CD8-positive, alpha-beta memory T cell (primary cell): ENCODE measurements around the gene MRPL38. TPM values are rescaled to one million over a fixed set of nuclear protein-coding genes. Genes with fewer than 3 reads are reported as not detected.
"Not testable (repeated sequence)": the region's sequence is repeated elsewhere in the genome, so short reads cannot be mapped to it uniquely, and the experiment has no call there.

Experiments used
- CTCF ChIA-PET: fragments of 350-600 bp; sonication (Branson Sonifier 250); formaldehyde crosslinking; loops from one replicate; lab custom pipeline; 2021; ENCODE audit warnings: antibody characterized with exemption; lab: Charles Lee
- POLR2A ChIA-PET: fragments of 350-600 bp; sonication (Branson Sonifier 250); formaldehyde crosslinking; loops from one replicate; lab custom pipeline; 2021; ENCODE audit warnings: antibody characterized with exemption; lab: Charles Lee
- DNase-seq, 5 donors: peaks; one replicate each; pipeline versions ENCODE4 v3.0.0 to v3.0.0-alpha.2; 2020 to 2022; ENCODE audit warnings: mixed read lengths in 1 of 5
- H3K27ac ChIP-seq: one replicate; pipeline ENCODE4 v1.7.0; 2013; ENCODE audit warnings: low read depth, mild to moderate bottlenecking, low read length, moderate library complexity
- H3K27me3 ChIP-seq: 2 replicates; pipeline ENCODE4 v1.7.0; 2013; ENCODE audit warnings: low read length, mild to moderate bottlenecking; ENCODE audit not compliant: insufficient read depth, poor library complexity, severe bottlenecking
- H3K36me3 ChIP-seq: 2 replicates; pipeline ENCODE4 v1.7.0; 2013; ENCODE audit warnings: mild to moderate bottlenecking, low read length, moderate library complexity; ENCODE audit not compliant: insufficient read depth
- H3K4me1 ChIP-seq: 2 replicates; pipeline ENCODE4 v1.7.0; 2013; ENCODE audit warnings: mild to moderate bottlenecking, low read length, moderate library complexity; ENCODE audit not compliant: insufficient read depth
- H3K4me3 ChIP-seq: 2 replicates; pipeline ENCODE4 v1.7.0; 2013; ENCODE audit warnings: mild to moderate bottlenecking, low read length
- H3K9me3 ChIP-seq: 2 replicates; pipeline ENCODE4 v1.7.0; 2013; ENCODE audit warnings: mild to moderate bottlenecking, low read length
- H3K27ac Mint-ChIP-seq, 8 donors: one replicate each; pipeline ENCODE4 v1.8.0; 2020 to 2021; ENCODE audit warnings: mixed read lengths in 8 of 8, mild to moderate bottlenecking in 6 of 8, inconsistent platforms in 3 of 8, moderate library complexity in 3 of 8
- H3K27me3 Mint-ChIP-seq, 2 donors: one replicate each; pipeline ENCODE4 v1.8.0; 2020 to 2021; ENCODE audit warnings: mixed read lengths in 2 of 2, mild to moderate bottlenecking in 1 of 2, moderate library complexity in 1 of 2
- H3K36me3 Mint-ChIP-seq, 3 donors: one replicate each; pipeline ENCODE4 v1.8.0; 2020 to 2021; ENCODE audit warnings: mixed read lengths in 3 of 3, inconsistent platforms in 1 of 3, mild to moderate bottlenecking in 1 of 3
- H3K4me1 Mint-ChIP-seq, 3 donors: one replicate each; pipeline ENCODE4 v1.8.0; 2020 to 2021; ENCODE audit warnings: mixed read lengths in 3 of 3, inconsistent platforms in 1 of 3, mild to moderate bottlenecking in 1 of 3
- H3K4me3 Mint-ChIP-seq, 7 donors: one replicate each; pipeline ENCODE4 v1.8.0; 2020 to 2021; ENCODE audit warnings: mixed read lengths in 7 of 7, mild to moderate bottlenecking in 6 of 7, moderate library complexity in 4 of 7, inconsistent platforms in 2 of 7
- H3K9me3 Mint-ChIP-seq, 5 donors: one replicate each; pipeline ENCODE4 v1.8.0; 2020 to 2022; ENCODE audit warnings: mixed read lengths in 5 of 5, mild to moderate bottlenecking in 3 of 5, moderate library complexity in 2 of 5, inconsistent platforms in 1 of 5
- polyA plus RNA-seq: library from polyadenylated mRNA; unstranded; fragments of 300-500 nt; fragmentation: Illumina TruSeq; gene quantifications from one replicate; pipeline ENCODE4 v1.2.3, GENCODE V29; 2021
- total RNA-seq, 2 experiments: library from RNA; stranded (reverse); gene quantifications; one replicate each; pipeline ENCODE4 v1.2.3, GENCODE V29; 2021

MRPL38 gene
- total and polyA plus RNA-seq, 3 experiments from 2014 or later = 73.1 to 180 (median 171) TPM

DNA sequence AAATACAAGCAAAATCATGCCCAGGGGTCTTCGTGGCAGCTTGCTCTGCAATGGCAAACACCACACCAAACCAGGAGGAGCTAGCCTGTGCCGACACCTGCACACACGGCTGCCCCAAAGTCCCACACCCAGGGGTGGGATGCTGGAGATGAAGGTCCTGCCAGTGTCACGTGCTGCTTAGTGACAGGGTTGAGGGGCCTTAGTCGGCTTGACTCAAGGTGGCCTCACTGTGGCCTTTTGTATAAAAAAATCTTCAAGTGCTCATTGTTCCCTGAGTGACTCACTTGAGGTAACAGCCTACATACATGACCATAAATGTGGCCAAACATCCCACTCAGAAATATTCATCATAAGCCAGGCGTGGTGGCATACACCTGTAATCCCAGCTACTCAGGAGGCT lies 15.2 kb downstream of the MRPL38 start:
- Histone ChIP-seq H3K27me3 (no peaks in the 10 kb centered on the region), H3K27ac (no peak overlapping the region), H3K9me3 (no peaks in the 10 kb centered on the region), H3K36me3 (no peaks in the 10 kb centered on the region), H3K4me3 (no peak overlapping the region), H3K4me1 (peaks cover 3% of the 10 kb centered on the region)
- peaks cover 0 to 27% (median 0%) of the 10 kb centered on the region in 3 donors for H3K36me3 Mint-ChIP-seq
- no peak for DNase-seq
- no peak overlapping the region for H3K4me3 Mint-ChIP-seq
- H3K9me3 Mint-ChIP-seq = no peaks in the 10 kb centered on the region
- ChIA-PET CTCF (interaction anchor here (1.0 to 1.6 kb wide), 4 partner anchors 10 to 18 kb away, joined by 3 to 4 read pairs (median 3); no protein-coding TSS in a partner anchor), POLR2A (no interaction called here)
- H3K4me1 Mint-ChIP-seq = peaks cover 8 to 10% (median 8%) of the 10 kb centered on the region in 3 donors
- no peaks in the 10 kb centered on the region for H3K27me3 Mint-ChIP-seq
- H3K27ac Mint-ChIP-seq = peak overlapping the region in 1 of 8 donors; percentile 33

DNA sequence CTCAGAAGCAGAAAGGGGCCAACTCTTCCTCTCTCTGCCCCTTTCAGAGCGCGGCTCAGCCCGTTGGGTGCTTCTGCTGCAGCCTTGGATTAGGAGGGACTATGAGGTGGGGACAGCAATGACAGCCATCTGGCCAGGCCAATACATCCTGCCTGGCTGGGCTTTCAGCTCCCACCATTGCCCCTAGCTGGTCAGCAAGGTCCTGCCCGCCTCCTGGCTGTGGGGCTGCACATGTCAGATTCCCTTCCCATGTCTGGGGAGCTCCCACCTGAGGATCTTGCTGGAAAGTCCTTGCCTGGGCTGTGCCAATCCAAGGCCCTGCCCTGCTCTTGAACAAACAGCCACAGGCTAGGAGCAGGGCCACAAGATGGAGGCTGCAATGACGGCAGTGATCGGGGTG lies 16.2 kb downstream of the MRPL38 start:
- Histone ChIP-seq H3K4me3 (no peak overlapping the region), H3K27ac (no peak overlapping the region), H3K27me3 (no peaks in the 10 kb centered on the region), H3K4me1 (no peaks in the 10 kb centered on the region), H3K36me3 (no peaks in the 10 kb centered on the region), H3K9me3 (no peaks in the 10 kb centered on the region)
- POLR2A ChIA-PET = no interaction called here
- no peak overlapping the region for H3K4me3 Mint-ChIP-seq
- no peaks in the 10 kb centered on the region for H3K27me3 Mint-ChIP-seq
- H3K4me1 Mint-ChIP-seq = no peaks in the 10 kb centered on the region
- peaks cover 0 to 27% (median 0%) of the 10 kb centered on the region in 3 donors for H3K36me3 Mint-ChIP-seq
- peak overlapping the region in 1 of 8 donors; percentile 81 for H3K27ac Mint-ChIP-seq
- no peak for DNase-seq
- CTCF ChIA-PET = interaction anchor here (1.0 to 1.8 kb wide), 3 partner anchors 11 to 17 kb away, joined by 3 to 5 read pairs (median 5); no protein-coding TSS in a partner anchor
- no peaks in the 10 kb centered on the region for H3K9me3 Mint-ChIP-seq

DNA sequence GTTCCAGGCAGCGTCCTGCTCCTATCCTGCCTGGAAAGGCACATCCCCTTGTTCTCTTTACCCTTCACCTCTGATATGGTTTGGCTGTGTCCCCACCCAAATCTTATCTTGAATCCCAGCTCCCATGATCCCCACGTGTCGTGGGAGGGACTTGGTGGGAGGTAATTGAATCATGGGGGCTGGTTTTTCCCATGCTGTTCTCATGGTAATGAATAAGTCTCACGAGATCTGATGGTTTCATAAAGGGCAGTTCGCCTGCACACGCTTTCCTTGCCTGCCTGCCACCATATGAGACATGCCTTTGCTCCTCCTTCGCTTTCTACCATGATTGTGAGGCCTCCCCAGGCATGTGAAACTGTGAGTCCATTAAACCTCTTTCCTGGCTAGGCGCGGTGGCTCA lies 18.8 kb downstream of the MRPL38 start:
- not testable (repeated sequence) for DNase-seq, H3K4me1 ChIP-seq, H3K27me3 ChIP-seq, H3K36me3 ChIP-seq, H3K27ac ChIP-seq, H3K4me3 ChIP-seq, H3K4me1 Mint-ChIP-seq, H3K9me3 ChIP-seq, H3K4me3 Mint-ChIP-seq, H3K27me3 Mint-ChIP-seq, H3K9me3 Mint-ChIP-seq
- peaks cover 0 to 12% (median 0%) of the 10 kb centered on the region in 3 donors for H3K36me3 Mint-ChIP-seq
- ChIA-PET CTCF (interaction anchor here (1.2 to 1.5 kb wide), 2 partner anchors 11 to 25 kb away, joined by 3 to 5 read pairs; partner anchors contain the start of gene TRIM65), POLR2A (interaction anchor here (0.6 to 1.0 kb wide), 3 partner anchors 10 to 453 kb away, joined by 3 to 8 read pairs (median 3); no protein-coding TSS in a partner anchor)
- peak overlapping the region in 1 of 8 donors; percentile 83 for H3K27ac Mint-ChIP-seq

DNA sequence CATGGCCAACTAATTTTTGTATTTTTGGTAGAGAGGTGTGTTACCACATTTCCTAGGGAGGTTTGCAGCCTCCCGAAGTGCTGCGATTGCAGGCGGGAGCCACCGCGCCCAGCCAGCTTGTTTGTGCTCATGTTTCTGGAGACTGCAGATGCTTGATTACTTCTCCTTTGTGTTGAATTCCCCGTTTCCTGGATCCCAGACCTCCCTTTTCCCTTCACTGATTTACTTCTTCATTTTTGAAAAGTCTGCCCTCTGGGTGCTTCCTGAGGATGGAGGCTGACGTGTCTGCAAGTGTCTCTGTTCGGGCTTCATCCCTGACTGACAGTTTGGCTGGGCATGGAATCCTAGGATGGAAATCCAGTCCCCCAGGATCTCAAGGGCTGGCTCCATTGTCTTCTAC lies 19.3 kb downstream of the MRPL38 start:
- no peak overlapping the region for H3K4me3 Mint-ChIP-seq
- Histone ChIP-seq H3K9me3 (no peaks in the 10 kb centered on the region), H3K27ac (no peak overlapping the region), H3K27me3 (no peaks in the 10 kb centered on the region), H3K36me3 (no peaks in the 10 kb centered on the region), H3K4me3 (no peak overlapping the region), H3K4me1 (peaks cover 6% of the 10 kb centered on the region)
- CTCF ChIA-PET = interaction anchor here (1.2 kb wide), 1 partner anchor 11 kb away, joined by 3 read pairs; the partner anchor contains the start of gene TRIM65
- peaks cover 0 to 2% of the 10 kb centered on the region in 2 donors for H3K27me3 Mint-ChIP-seq
- no peak for DNase-seq
- H3K4me1 Mint-ChIP-seq = peaks cover 8 to 9% (median 9%) of the 10 kb centered on the region in 3 donors
- no peaks in the 10 kb centered on the region for H3K9me3 Mint-ChIP-seq
- H3K27ac Mint-ChIP-seq = peak overlapping the region in 2 of 8 donors; percentile 43 to 83
- POLR2A ChIA-PET = interaction anchor here (1.0 kb wide), 1 partner anchor 11 kb away, joined by 3 read pairs; no protein-coding TSS in a partner anchor
- H3K36me3 Mint-ChIP-seq = peaks cover 0 to 9% (median 0%) of the 10 kb centered on the region in 3 donors

DNA sequence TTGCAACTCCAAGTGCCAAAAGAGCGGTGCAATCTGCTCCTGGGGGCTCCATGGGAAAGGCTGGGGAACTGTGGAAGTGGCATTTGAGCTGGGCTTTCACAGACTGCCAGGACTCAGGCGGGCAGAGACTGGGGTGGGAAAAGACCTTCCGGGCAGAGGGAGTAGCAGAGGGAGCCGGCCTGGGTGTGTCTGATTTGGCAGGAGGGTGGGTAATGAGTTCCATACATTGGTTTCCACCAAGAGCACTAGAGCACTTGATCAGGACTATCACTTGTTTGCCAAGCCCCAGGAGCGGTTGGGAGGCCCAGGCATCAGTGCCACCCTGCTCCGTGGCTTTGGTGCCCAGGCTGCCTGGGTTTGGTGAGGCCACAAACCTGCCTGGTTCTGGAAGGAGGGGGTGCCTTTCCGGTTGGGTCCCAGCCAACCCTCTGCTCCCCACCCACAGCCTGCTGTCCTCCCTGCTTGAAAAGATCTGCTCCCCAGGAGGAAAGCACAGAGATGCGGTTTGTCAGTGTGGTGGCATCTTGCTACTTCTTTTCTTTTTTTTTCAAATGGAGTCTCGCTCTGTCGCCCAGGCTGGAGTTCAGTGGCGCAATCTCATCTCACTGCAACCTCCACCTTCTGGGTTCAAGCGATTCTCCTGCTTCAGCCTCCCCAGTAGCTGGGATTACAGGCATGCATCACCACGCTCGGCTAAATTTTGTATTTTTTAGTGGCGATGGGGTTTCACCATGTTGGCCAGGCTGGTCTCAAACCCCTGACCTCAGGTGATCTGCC lies 22.8 kb downstream of the MRPL38 start:
- POLR2A ChIA-PET = interaction anchor here (0.9 kb wide), 1 partner anchor 15 kb away, joined by 6 read pairs; the partner anchor contains the start of gene TRIM65
- Mint-ChIP-seq H3K27ac (peak overlapping the region in 5 of 8 donors; percentile 22 to 85 (median 74)), H3K36me3 (no peaks in the 10 kb centered on the region)

GRCh38 chr17:75880266-75880665 lies 24.4 kb downstream of the MRPL38 start:
- H3K4me1 ChIP-seq = peaks cover 31% of the 10 kb centered on the region
- ChIA-PET CTCF (interaction anchor here (1.0 to 4.9 kb wide), 4 partner anchors 16 to 123 kb away, joined by 3 to 15 read pairs (median 6); partner anchors contain the start of genes GALK1 and WBP2), POLR2A (interaction anchor here (0.7 to 3.7 kb wide), 2 partner anchors 11 to 16 kb away, joined by 3 to 28 read pairs; partner anchors contain the start of gene TRIM65)
- Mint-ChIP-seq H3K36me3 (no peaks in the 10 kb centered on the region), H3K27ac (no peak overlapping the region), H3K4me1 (peaks cover 31 to 42% (median 32%) of the 10 kb centered on the region in 3 donors), H3K27me3 (peaks cover 0 to 5% of the 10 kb centered on the region in 2 donors), H3K9me3 (no peaks in the 10 kb centered on the region), H3K4me3 (peak overlapping the region in 6 of 7 donors; percentile 23 to 82 (median 45))
- no peak overlapping the region for H3K4me3 ChIP-seq
- no peak overlapping the region for H3K27ac ChIP-seq
- DNase-seq = no peak
- H3K27me3 ChIP-seq = no peaks in the 10 kb centered on the region
- no peaks in the 10 kb centered on the region for H3K36me3 ChIP-seq
- no peaks in the 10 kb centered on the region for H3K9me3 ChIP-seq

More for the DNA sequence above, 22.8 kb downstream of the MRPL38 start:
- CTCF ChIA-PET = interaction anchor here (1.0 to 1.5 kb wide), 2 partner anchors 15 to 27 kb away, joined by 3 to 9 read pairs; partner anchors contain the start of genes TRIM65 and WBP2
- H3K27me3 Mint-ChIP-seq = peaks cover 0 to 5% of the 10 kb centered on the region in 2 donors
- Histone ChIP-seq H3K36me3 (no peaks in the 10 kb centered on the region), H3K4me1 (peaks cover 15% of the 10 kb centered on the region), H3K27ac (no peak overlapping the region), H3K9me3 (no peaks in the 10 kb centered on the region), H3K27me3 (no peaks in the 10 kb centered on the region), H3K4me3 (no peak overlapping the region)
- peak in 1 of 5 donors; percentile 40 for DNase-seq
- H3K4me3 Mint-ChIP-seq = peak overlapping the region in 4 of 7 donors; percentile 34 to 59 (median 54)
- peaks cover 16 to 26% (median 20%) of the 10 kb centered on the region in 3 donors for H3K4me1 Mint-ChIP-seq
- no peaks in the 10 kb centered on the region for H3K9me3 Mint-ChIP-seq

GRCh38 chr17:75878174-75878998 lies 26.3 kb downstream of the MRPL38 start, which contains the start of gene TRIM47:
TRIM47 (minus strand) TSS chr17:75878581; CDS start chr17:75878548, 33 bp downstream.
- H3K4me1 Mint-ChIP-seq = peaks cover 32 to 56% (median 36%) of the 10 kb centered on the region in 3 donors
- POLR2A ChIA-PET = interaction anchor here (0.5 to 8.3 kb wide), 6 partner anchors 14 to 630 kb away, joined by 3 to 82 read pairs (median 3); partner anchors contain the start of genes TRIM65 and WBP2
- peak within 1 kb of the TSS; percentile 43 for H3K27ac ChIP-seq
- CTCF ChIA-PET = interaction anchor here (1.0 to 4.9 kb wide), 14 partner anchors 8 to 125 kb away, joined by 3 to 46 read pairs (median 6); partner anchors contain the start of genes GALK1, MRPL38, TRIM65 and WBP2
- peaks cover 0 to 2% (median 0%) of the 10 kb centered on the region in 3 donors for H3K36me3 Mint-ChIP-seq
- H3K4me3 Mint-ChIP-seq = peak within 1 kb of the TSS; percentile 83 to 90 (median 86)
- no peak for DNase-seq
- H3K27me3 ChIP-seq = no peaks in the 10 kb centered on the region
- H3K27me3 Mint-ChIP-seq = peaks cover 0 to 5% of the 10 kb centered on the region in 2 donors
- H3K9me3 Mint-ChIP-seq = no peaks in the 10 kb centered on the region
- peaks cover 34% of the 10 kb centered on the region for H3K4me1 ChIP-seq
- H3K27ac Mint-ChIP-seq = peak within 1 kb of the TSS; percentile 76 to 96 (median 87)
- H3K4me3 ChIP-seq = peak within 1 kb of the TSS; percentile 61
- H3K9me3 ChIP-seq = no peaks in the 10 kb centered on the region
- no peaks in the 10 kb centered on the region for H3K36me3 ChIP-seq
